Fibroblast of lung (primary cell): ENCODE data around the gene NECTIN1.

Experiments
- CTCF ChIP-seq, 2 donors: IDR thresholded peaks in 1 of 2; conservative IDR thresholded peaks in 1 of 2; 1 replicate in 1 of 2; 2 replicates in 1 of 2; pipeline ENCODE4 v1.5.1; 2011 to 2012; ENCODE audit warnings: low read length in 2 of 2, control low read depth in 1 of 2, inconsistent platforms in 1 of 2, low read depth in 1 of 2, mild to moderate bottlenecking in 1 of 2
- EZH2 ChIP-seq: IDR thresholded peaks from 2 replicates; pipeline ENCODE4 v1.5.1; 2012; ENCODE audit warnings: low read length, control low read depth, mild to moderate bottlenecking; ENCODE audit errors: missing control alignments

- TF ChIP-seq CTCF (conservative IDR thresholded peaks at IDR 0.05 in 1 of 2, IDR thresholded peaks at IDR 0.05 in 1 of 2; ENCODE audit: low read depth in 1 of 2, low read length in 2 of 2) (no peak), EZH2 (no peak)
Observed at GRCh38 chr11:119739975-119740374, 11.0 kb upstream of the NECTIN1 start.
